Measurements from ENCODE around the gene CLTB. TPM values are rescaled to one million over a fixed set of nuclear protein-coding genes. Genes with fewer than 3 reads are reported as not detected.
A peak's percentile ranks its signal among the peaks of the same experiment; 100 is the strongest.
"Not testable (repeated sequence)": the region's sequence is repeated elsewhere in the genome, so short reads cannot be mapped to it uniquely, and the experiment has no call there.

CLTB gene
- total and polyA plus RNA-seq, 2 donors (not counting 1 experiment from before 2014, with no cell fraction given), result 29.9 to 41.7 TPM

- no peak for TF ChIP-seq CTCF (IDR thresholded peaks at IDR 0.05)
- TF ChIP-seq EZH2 (IDR thresholded peaks at IDR 0.05; ENCODE audit: borderline replicate concordance, insufficient read depth, low read depth, low read length, poor library complexity, severe bottlenecking), result no peak
- ATAC-seq (ENCODE audit: low read depth) (no peak), DNase-seq (peak; percentile 9)
- no peaks in the 10 kb centered on the region for H3K9me3 ChIP-seq (ENCODE audit: control extremely low read depth in 1 of 3, control insufficient read depth in 2 of 3, insufficient read depth in 1 of 3, low read length in 2 of 3)
- no peaks in the 10 kb centered on the region for H3K36me3 ChIP-seq (replicated peaks in 1 of 2; ENCODE audit: control extremely low read depth in 1 of 2, control insufficient read depth in 1 of 2, extremely low read depth in 1 of 2, insufficient read depth in 2 of 2, low read length in 1 of 2)
- peaks cover 16 to 20% of the 10 kb centered on the region in 2 donors for H3K4me1 ChIP-seq (ENCODE audit: control insufficient read depth in 2 of 2, insufficient read depth in 2 of 2, low read length in 2 of 2)
- ChIA-PET CTCF (interaction anchor here (0.8 to 4.8 kb wide), 3 partner anchors 29 to 214 kb away, joined by 3 to 29 read pairs (median 5); partner anchors contain the start of gene CLTB), POLR2A (no interaction called here)
- no peak overlapping the region for H3K4me2 ChIP-seq (replicated peaks; ENCODE audit: low read depth, low read length, poor library complexity, severe bottlenecking)
- H3K27ac ChIP-seq (ENCODE audit: low read length in 2 of 2), result no peak overlapping the region
- H3K9ac ChIP-seq (ENCODE audit: low read length), result no peak overlapping the region
- peaks cover 39% of the 10 kb centered on the region for H3K79me2 ChIP-seq (ENCODE audit: control insufficient read depth, insufficient read depth, low read length)
- H3K27me3 ChIP-seq (replicated peaks in 1 of 4; ENCODE audit: control extremely low read depth in 1 of 4, control insufficient read depth in 3 of 4, insufficient read depth in 4 of 4, low read length in 3 of 4), result no peaks in the 10 kb centered on the region
- Mint-ChIP-seq H3K27ac (no peak overlapping the region), H3K9me3 (ENCODE audit: insufficient read depth) (no peaks in the 10 kb centered on the region), H3K27me3 (peaks cover 6% of the 10 kb centered on the region), H3K4me3 (peak overlapping the region; percentile 70), H3K4me1 (peaks cover 25% of the 10 kb centered on the region)
- WGBS (ENCODE audit: insufficient coverage), result 100% methylated on average over 2 of the region's 9 CpGs
- no peak overlapping the region for H3K4me3 ChIP-seq (ENCODE audit: control extremely low read depth in 1 of 5, extremely low read depth in 1 of 5, insufficient read depth in 1 of 5, low read depth in 2 of 5, low read length in 4 of 5)
- H4K20me1 ChIP-seq (ENCODE audit: control insufficient read depth, insufficient read depth, low read length, poor library complexity, severe bottlenecking), result no peaks in the 10 kb centered on the region
- H2AFZ ChIP-seq (ENCODE audit: insufficient read depth, low read depth, low read length, poor library complexity, severe bottlenecking), result no peak overlapping the region
- intact Hi-C loops (cut with micrococcal nuclease), result no loop called here
Measured at GRCh38 chr5:176446028-176446665, 29.8 kb upstream of the CLTB start.

DNA sequence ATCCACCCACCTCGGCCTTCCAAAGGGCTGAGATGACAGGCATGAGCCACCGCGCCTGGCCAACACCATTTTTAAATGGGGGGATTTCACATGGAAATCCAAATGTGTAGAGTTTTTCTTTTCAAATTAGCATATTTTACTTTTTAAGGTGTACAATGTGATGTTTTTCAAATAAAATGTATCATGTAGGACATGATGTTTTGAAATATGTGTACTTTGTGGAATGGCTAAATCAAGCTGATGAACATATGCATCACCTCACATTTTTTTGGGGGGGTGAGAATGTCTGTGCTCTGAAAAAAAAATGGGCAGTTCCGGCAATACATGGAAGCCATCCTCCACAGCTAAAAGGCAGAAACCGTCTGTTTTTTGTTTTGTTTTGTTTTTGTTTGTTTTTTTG lies 28.4 kb upstream of the CLTB start:
- no peak for ATAC-seq (ENCODE audit: low read depth)
- Histone ChIP-seq H3K4me3 (ENCODE audit: control extremely low read depth in 1 of 5, extremely low read depth in 1 of 5, insufficient read depth in 1 of 5, low read depth in 2 of 5, low read length in 4 of 5) (no peak overlapping the region), H3K4me1 (ENCODE audit: control insufficient read depth in 2 of 2, insufficient read depth in 2 of 2, low read length in 2 of 2) (peaks cover 16 to 20% of the 10 kb centered on the region in 2 donors), H3K79me2 (ENCODE audit: control insufficient read depth, insufficient read depth, low read length) (peaks cover 25% of the 10 kb centered on the region), H3K4me2 (replicated peaks; ENCODE audit: low read depth, low read length, poor library complexity, severe bottlenecking) (no peak overlapping the region), H2AFZ (ENCODE audit: insufficient read depth, low read depth, low read length, poor library complexity, severe bottlenecking) (no peak overlapping the region), H3K9ac (ENCODE audit: low read length) (no peak overlapping the region), H3K36me3 (replicated peaks in 1 of 2; ENCODE audit: control extremely low read depth in 1 of 2, control insufficient read depth in 1 of 2, extremely low read depth in 1 of 2, insufficient read depth in 2 of 2, low read length in 1 of 2) (no peaks in the 10 kb centered on the region), H3K27ac (ENCODE audit: low read length in 2 of 2) (no peak overlapping the region), H3K27me3 (replicated peaks in 1 of 4; ENCODE audit: control extremely low read depth in 1 of 4, control insufficient read depth in 3 of 4, insufficient read depth in 4 of 4, low read length in 3 of 4) (no peaks in the 10 kb centered on the region), H4K20me1 (ENCODE audit: control insufficient read depth, insufficient read depth, low read length, poor library complexity, severe bottlenecking) (no peaks in the 10 kb centered on the region), H3K9me3 (ENCODE audit: control extremely low read depth in 1 of 3, control insufficient read depth in 2 of 3, insufficient read depth in 1 of 3, low read length in 2 of 3) (no peaks in the 10 kb centered on the region)
- ChIA-PET POLR2A (no interaction called here), CTCF (no interaction called here)
- H3K9me3 Mint-ChIP-seq (ENCODE audit: insufficient read depth), result no peaks in the 10 kb centered on the region
- intact Hi-C loops (cut with micrococcal nuclease), result no loop called here
- WGBS (ENCODE audit: insufficient coverage), result 90% methylated on average over 1 of the region's 5 CpGs
- peaks cover 12% of the 10 kb centered on the region for H3K27me3 Mint-ChIP-seq
- DNase-seq, result no peak
- no peak for TF ChIP-seq CTCF (IDR thresholded peaks at IDR 0.05)
- no peak for TF ChIP-seq EZH2 (IDR thresholded peaks at IDR 0.05; ENCODE audit: borderline replicate concordance, insufficient read depth, low read depth, low read length, poor library complexity, severe bottlenecking)
- peaks cover 19% of the 10 kb centered on the region for H3K4me1 Mint-ChIP-seq
- no peak overlapping the region for H3K27ac Mint-ChIP-seq
- no peak overlapping the region for H3K4me3 Mint-ChIP-seq

GRCh38 chr5:176442911-176443310 lies 26.6 kb upstream of the CLTB start:
- DNase-seq; H3K27ac ChIP-seq (ENCODE audit: low read length in 2 of 2); H3K9ac ChIP-seq (ENCODE audit: low read length); H3K4me3 ChIP-seq (ENCODE audit: control extremely low read depth in 1 of 5, extremely low read depth in 1 of 5, insufficient read depth in 1 of 5, low read depth in 2 of 5, low read length in 4 of 5); H3K27ac Mint-ChIP-seq; H3K4me1 ChIP-seq (ENCODE audit: control insufficient read depth in 2 of 2, insufficient read depth in 2 of 2, low read length in 2 of 2); H4K20me1 ChIP-seq (ENCODE audit: control insufficient read depth, insufficient read depth, low read length, poor library complexity, severe bottlenecking); intact Hi-C loops (cut with micrococcal nuclease); H3K4me2 ChIP-seq (replicated peaks; ENCODE audit: low read depth, low read length, poor library complexity, severe bottlenecking); ATAC-seq (ENCODE audit: low read depth); H3K9me3 Mint-ChIP-seq (ENCODE audit: insufficient read depth); H3K9me3 ChIP-seq (ENCODE audit: control extremely low read depth in 1 of 3, control insufficient read depth in 2 of 3, insufficient read depth in 1 of 3, low read length in 2 of 3); H3K27me3 ChIP-seq (replicated peaks in 1 of 4; ENCODE audit: control extremely low read depth in 1 of 4, control insufficient read depth in 3 of 4, insufficient read depth in 4 of 4, low read length in 3 of 4); POLR2A ChIA-PET; H3K36me3 ChIP-seq (replicated peaks in 1 of 2; ENCODE audit: control extremely low read depth in 1 of 2, control insufficient read depth in 1 of 2, extremely low read depth in 1 of 2, insufficient read depth in 2 of 2, low read length in 1 of 2); H3K4me3 Mint-ChIP-seq; H3K79me2 ChIP-seq (ENCODE audit: control insufficient read depth, insufficient read depth, low read length); H2AFZ ChIP-seq (ENCODE audit: insufficient read depth, low read depth, low read length, poor library complexity, severe bottlenecking): not testable (repeated sequence)
- peaks cover 11% of the 10 kb centered on the region for H3K4me1 Mint-ChIP-seq
- peaks cover 12% of the 10 kb centered on the region for H3K27me3 Mint-ChIP-seq
- no CpG with 5 or more reads among the region's 4 CpGs for WGBS (ENCODE audit: insufficient coverage)
- CTCF ChIA-PET, result interaction anchor here (0.7 kb wide), 1 partner anchor 26 kb away, joined by 3 read pairs; no protein-coding TSS in a partner anchor

Data from B cell (primary cell).